Osteoblast (primary cell): Measurements from ENCODE around the gene COTL1. TPM values are rescaled to one million over a fixed set of nuclear protein-coding genes. Genes with fewer than 3 reads are reported as not detected.

Experiments used
- DNase-seq: peaks from one replicate; pipeline ENCODE4 v3.0.0; 2011; ENCODE audit warnings: low spot score, mixed read lengths; ENCODE audit not compliant: insufficient read length; ENCODE audit errors: missing footprints
- H2AFZ ChIP-seq: 2 replicates; pipeline ENCODE4 v1.6.0; 2011; ENCODE audit warnings: mild to moderate bottlenecking, low read length
- H3K27ac ChIP-seq: 2 replicates; pipeline ENCODE4 v1.5.1; 2011; ENCODE audit warnings: mild to moderate bottlenecking, low read depth, low read length, moderate library complexity
- H3K27me3 ChIP-seq: 2 replicates; pipeline ENCODE4 v1.6.0; 2012; ENCODE audit warnings: mild to moderate bottlenecking, control low read depth, inconsistent platforms, low read length, moderate library complexity; ENCODE audit not compliant: insufficient read depth
- H3K36me3 ChIP-seq: 2 replicates; pipeline ENCODE4 v1.5.1; 2011; ENCODE audit warnings: mild to moderate bottlenecking, low read length, control low read depth, moderate library complexity; ENCODE audit not compliant: insufficient read depth
- H3K4me1 ChIP-seq: 2 replicates; pipeline ENCODE4 v1.5.1; 2011; ENCODE audit warnings: mild to moderate bottlenecking, low read length, control low read depth, moderate library complexity; ENCODE audit not compliant: insufficient read depth
- H3K4me2 ChIP-seq: 2 replicates; pipeline ENCODE4 v1.6.0; 2011; ENCODE audit warnings: mild to moderate bottlenecking, low read length; ENCODE audit not compliant: insufficient read depth
- H3K4me3 ChIP-seq: fragments of 200-600 bp; sonication (generic); 3 replicates; pipeline ENCODE4 v1.5.1; 2012; ENCODE audit warnings: mild to moderate bottlenecking, low read length, inconsistent platforms; ENCODE audit not compliant: insufficient read depth
- H3K79me2 ChIP-seq: 2 replicates; pipeline ENCODE4 v1.6.0; 2012; ENCODE audit warnings: mild to moderate bottlenecking, low read length, control low read depth, inconsistent platforms; ENCODE audit not compliant: insufficient read depth
- H3K9me3 ChIP-seq: 2 replicates; pipeline ENCODE4 v1.5.1; 2011; ENCODE audit warnings: low read depth, low read length, control low read depth
- H4K20me1 ChIP-seq: 2 replicates; pipeline ENCODE4 v1.6.0; 2012; ENCODE audit warnings: mild to moderate bottlenecking, low read length, control low read depth; ENCODE audit not compliant: insufficient read depth
- total RNA-seq: library from RNA; depleted of rRNA; stranded (reverse); fragments of >200 nt; gene quantifications from 2 replicates; pipeline ENCODE4 v1.2.3, GENCODE V29; 2012
- TF ChIP-seq, protein P1 (sequence below): IDR thresholded peaks from 2 replicates; pipeline ENCODE4 v1.5.1; 2011; ENCODE audit warnings: mild to moderate bottlenecking, low read depth, low read length, moderate library complexity; ENCODE audit errors: extremely low read depth

The COTL1 gene
- total RNA-seq, 1 donor = 145 TPM

DNA sequence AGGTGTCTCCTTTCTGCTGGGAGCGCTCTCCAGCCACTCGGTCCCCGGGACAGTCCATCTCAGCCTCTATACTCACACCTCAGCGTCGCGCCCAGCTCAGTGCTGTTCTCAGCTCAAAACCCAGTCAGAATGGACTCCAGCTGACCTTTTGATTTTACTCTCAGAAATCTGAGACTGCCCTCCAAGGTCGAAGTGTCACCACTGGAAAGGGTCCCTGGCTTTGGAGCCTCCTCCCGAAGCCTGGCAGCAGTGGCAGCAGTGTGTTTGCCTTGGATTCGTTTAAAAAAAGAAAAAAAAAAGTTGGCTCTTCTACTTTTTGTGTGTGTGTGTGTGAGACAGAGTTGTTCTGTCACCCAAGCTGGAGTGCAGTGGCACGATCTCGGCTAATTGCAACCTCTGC, 40.8 kb upstream of the COTL1 start:
- TF ChIP-seq, protein P1, sequence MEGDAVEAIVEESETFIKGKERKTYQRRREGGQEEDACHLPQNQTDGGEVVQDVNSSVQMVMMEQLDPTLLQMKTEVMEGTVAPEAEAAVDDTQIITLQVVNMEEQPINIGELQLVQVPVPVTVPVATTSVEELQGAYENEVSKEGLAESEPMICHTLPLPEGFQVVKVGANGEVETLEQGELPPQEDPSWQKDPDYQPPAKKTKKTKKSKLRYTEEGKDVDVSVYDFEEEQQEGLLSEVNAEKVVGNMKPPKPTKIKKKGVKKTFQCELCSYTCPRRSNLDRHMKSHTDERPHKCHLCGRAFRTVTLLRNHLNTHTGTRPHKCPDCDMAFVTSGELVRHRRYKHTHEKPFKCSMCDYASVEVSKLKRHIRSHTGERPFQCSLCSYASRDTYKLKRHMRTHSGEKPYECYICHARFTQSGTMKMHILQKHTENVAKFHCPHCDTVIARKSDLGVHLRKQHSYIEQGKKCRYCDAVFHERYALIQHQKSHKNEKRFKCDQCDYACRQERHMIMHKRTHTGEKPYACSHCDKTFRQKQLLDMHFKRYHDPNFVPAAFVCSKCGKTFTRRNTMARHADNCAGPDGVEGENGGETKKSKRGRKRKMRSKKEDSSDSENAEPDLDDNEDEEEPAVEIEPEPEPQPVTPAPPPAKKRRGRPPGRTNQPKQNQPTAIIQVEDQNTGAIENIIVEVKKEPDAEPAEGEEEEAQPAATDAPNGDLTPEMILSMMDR = no peak
- Histone ChIP-seq H3K4me2 (no peak overlapping the region), H3K36me3 (peaks cover 69% of the 10 kb centered on the region), H3K9me3 (no peaks in the 10 kb centered on the region), H3K4me1 (no peaks in the 10 kb centered on the region), H2AFZ (no peak overlapping the region), H3K27ac (no peak overlapping the region), H4K20me1 (peaks cover 24% of the 10 kb centered on the region), H3K27me3 (no peaks in the 10 kb centered on the region), H3K4me3 (no peak overlapping the region), H3K79me2 (peaks cover 15% of the 10 kb centered on the region)
- DNase-seq = no peak

DNA sequence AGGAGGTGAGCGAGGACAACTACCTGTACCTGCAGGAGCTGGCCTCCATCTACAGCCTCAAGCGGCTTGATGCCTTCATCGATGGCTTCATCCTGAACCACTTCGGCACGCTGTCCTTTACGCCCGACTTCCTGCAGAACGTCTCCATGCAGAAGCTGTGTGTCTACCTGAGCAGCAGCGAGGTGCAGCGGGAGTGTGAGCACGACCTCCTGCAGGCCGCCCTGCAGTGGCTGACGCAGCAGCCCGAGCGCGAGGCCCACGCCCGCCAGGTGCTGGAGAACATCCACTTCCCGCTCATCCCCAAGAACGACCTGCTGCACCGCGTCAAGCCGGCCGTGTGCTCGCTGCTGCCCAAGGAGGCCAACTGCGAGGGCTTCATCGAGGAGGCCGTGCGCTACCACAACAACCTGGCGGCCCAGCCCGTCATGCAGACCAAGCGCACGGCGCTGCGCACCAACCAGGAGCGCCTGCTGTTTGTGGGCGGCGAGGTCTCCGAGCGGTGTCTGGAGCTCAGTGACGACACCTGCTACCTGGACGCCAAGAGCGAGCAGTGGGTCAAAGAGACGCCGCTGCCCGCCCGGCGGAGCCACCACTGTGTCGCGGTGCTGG, 39.5 kb upstream of the COTL1 start:
- no peak overlapping the region for H2AFZ ChIP-seq
- no peak overlapping the region for H3K4me2 ChIP-seq
- peaks cover 65% of the 10 kb centered on the region for H3K36me3 ChIP-seq
- no peaks in the 10 kb centered on the region for H3K9me3 ChIP-seq
- H3K27ac ChIP-seq = no peak overlapping the region
- peaks cover 22% of the 10 kb centered on the region for H3K79me2 ChIP-seq
- TF ChIP-seq, protein P1 = no peak
- no peak overlapping the region for H3K4me3 ChIP-seq
- DNase-seq = no peak
- no peaks in the 10 kb centered on the region for H3K27me3 ChIP-seq
- H4K20me1 ChIP-seq = peaks cover 17% of the 10 kb centered on the region
- H3K4me1 ChIP-seq = no peaks in the 10 kb centered on the region

DNA sequence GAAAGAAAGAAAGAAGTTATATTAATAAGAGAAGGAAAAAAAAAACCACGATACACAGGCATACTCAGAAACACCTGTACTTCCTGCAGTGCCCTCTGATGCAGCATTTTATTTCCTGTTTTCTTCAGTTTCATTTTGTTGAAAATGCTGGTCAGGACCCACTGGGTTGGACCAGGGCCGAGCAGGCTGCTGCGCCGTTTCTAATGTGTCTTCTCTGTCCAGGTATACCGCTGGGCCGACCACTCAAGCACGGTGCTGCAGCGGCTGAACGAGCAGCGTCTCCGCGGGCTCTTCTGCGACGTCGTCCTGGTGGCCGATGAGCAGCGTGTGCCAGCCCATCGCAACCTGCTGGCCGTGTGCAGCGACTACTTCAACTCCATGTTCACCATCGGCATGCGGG, 38.8 kb upstream of the COTL1 start:
- Histone ChIP-seq H3K36me3 (peaks cover 65% of the 10 kb centered on the region), H3K4me3 (no peak overlapping the region)

DNA sequence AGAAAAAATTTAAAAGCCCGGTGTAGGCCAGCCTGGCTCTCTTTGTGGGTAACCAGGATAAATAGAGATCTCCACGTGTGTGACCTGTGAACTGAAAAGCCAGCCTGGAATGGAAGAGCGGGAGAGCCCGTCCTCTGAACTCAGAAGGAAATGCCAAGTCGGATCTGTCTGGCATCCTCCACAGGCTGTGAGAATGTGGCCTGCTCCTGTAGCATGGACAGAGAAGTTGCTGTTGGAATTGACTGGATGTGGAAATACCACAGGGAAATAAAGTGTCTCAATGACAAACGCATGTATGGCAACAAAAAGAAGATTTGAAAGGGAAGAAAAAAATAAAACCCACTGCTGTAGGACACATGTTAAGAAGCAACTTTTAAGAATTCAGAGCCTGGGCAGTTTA, 37.1 kb upstream of the COTL1 start:
- H3K79me2 ChIP-seq = peaks cover 29% of the 10 kb centered on the region
- H3K9me3 ChIP-seq = no peaks in the 10 kb centered on the region
- H3K4me3 ChIP-seq = no peak overlapping the region
- no peak overlapping the region for H2AFZ ChIP-seq
- peaks cover 69% of the 10 kb centered on the region for H3K36me3 ChIP-seq
- H3K4me1 ChIP-seq = peaks cover 5% of the 10 kb centered on the region
- H3K27ac ChIP-seq = no peak overlapping the region
- TF ChIP-seq, protein P1 = no peak
- DNase-seq = no peak
- H3K4me2 ChIP-seq = no peak overlapping the region
- H3K27me3 ChIP-seq = no peaks in the 10 kb centered on the region
- peaks cover 13% of the 10 kb centered on the region for H4K20me1 ChIP-seq

More for the DNA sequence above, 38.8 kb upstream of the COTL1 start:
- Histone ChIP-seq H3K4me1 (no peaks in the 10 kb centered on the region), H3K4me2 (no peak overlapping the region), H3K27me3 (no peaks in the 10 kb centered on the region), H4K20me1 (peaks cover 11% of the 10 kb centered on the region), H3K27ac (no peak overlapping the region), H2AFZ (no peak overlapping the region), H3K79me2 (peaks cover 26% of the 10 kb centered on the region), H3K9me3 (no peaks in the 10 kb centered on the region)
- no peak for DNase-seq
- TF ChIP-seq, protein P1 = no peak
